ENCODE results near the gene PCYT1A. TPM values are rescaled to one million over a fixed set of nuclear protein-coding genes. Genes with fewer than 3 reads are reported as not detected.

PCYT1A gene
- polyA plus RNA-seq, 1 donor (not counting 4 experiments of a cell fraction or from before 2014, with no cell fraction given): 108 TPM

- no peaks in the 10 kb centered on the region for H3K36me3 ChIP-seq (ENCODE audit: control insufficient read depth in 2 of 2, extremely low read depth in 1 of 2, insufficient read depth in 2 of 2, low read length in 2 of 2)
- peaks cover 15% of the 10 kb centered on the region for H3K4me1 ChIP-seq (ENCODE audit: control insufficient read depth, extremely low read depth, insufficient read depth, low read length)
- no peak overlapping the region for H3K4me2 ChIP-seq (ENCODE audit: control insufficient read depth, extremely low read depth, insufficient read depth, low read depth, low read length)
- no peaks in the 10 kb centered on the region for H3K9me1 ChIP-seq (ENCODE audit: control insufficient read depth, extremely low read depth, insufficient read depth, low read length)
- no peaks in the 10 kb centered on the region for H4K20me1 ChIP-seq (ENCODE audit: control insufficient read depth, extremely low read depth, insufficient read depth, low read length)
- no peak overlapping the region for H3K9ac ChIP-seq (ENCODE audit: control insufficient read depth, extremely low read depth, insufficient read depth, low read length)
- H3K79me2 ChIP-seq (ENCODE audit: control insufficient read depth, insufficient read depth, low read length): no peaks in the 10 kb centered on the region
- no peaks in the 10 kb centered on the region for H3K9me3 ChIP-seq (ENCODE audit: control insufficient read depth, low read depth, low read length)
- dilution Hi-C loops (cut with MboI; ENCODE audit: extremely low pct_ligation_motif_present, low sequenced_read_pairs): no loop called here
- H3K4me3 ChIP-seq (ENCODE audit: control insufficient read depth in 2 of 3, extremely low read depth in 1 of 3, insufficient read depth in 2 of 3, low read depth in 1 of 3, low read length in 3 of 3): no peak overlapping the region
- no peak overlapping the region for H3K27ac ChIP-seq (ENCODE audit: control insufficient read depth, insufficient read depth, low read length)
- H3K27me3 ChIP-seq (ENCODE audit: control insufficient read depth, extremely low read depth, insufficient read depth, low read length): no peaks in the 10 kb centered on the region
- no peak overlapping the region for H2AFZ ChIP-seq (ENCODE audit: control insufficient read depth, low read length)
- DNase-seq (ENCODE audit: low read depth, low spot score): no peak
- TF ChIP-seq CTCF (optimal IDR thresholded peaks at IDR 0.05 in 1 of 3, IDR thresholded peaks at IDR 0.05 in 1 of 3, conservative IDR thresholded peaks at IDR 0.05 in 1 of 3; ENCODE audit: extremely low read depth in 1 of 3, insufficient read depth in 2 of 3, low read length in 3 of 3) (no peak), EZH2 (IDR thresholded peaks at IDR 0.05; ENCODE audit: low read length) (no peak)
- no peak for FAIRE-seq
These were observed 106.4 kb downstream of the PCYT1A start for GRCh38 chr3:196181127-196181546.

GRCh38 chr3:196180346-196180745, 107.2 kb downstream of the PCYT1A start:
- dilution Hi-C loops (cut with MboI; ENCODE audit: extremely low pct_ligation_motif_present, low sequenced_read_pairs): no loop called here
- TF ChIP-seq EZH2 (IDR thresholded peaks at IDR 0.05; ENCODE audit: low read length) (no peak), CTCF (optimal IDR thresholded peaks at IDR 0.05 in 1 of 3, IDR thresholded peaks at IDR 0.05 in 1 of 3, conservative IDR thresholded peaks at IDR 0.05 in 1 of 3; ENCODE audit: extremely low read depth in 1 of 3, insufficient read depth in 2 of 3, low read length in 3 of 3) (no peak)
- no peaks in the 10 kb centered on the region for H3K36me3 ChIP-seq (ENCODE audit: control insufficient read depth in 2 of 2, extremely low read depth in 1 of 2, insufficient read depth in 2 of 2, low read length in 2 of 2)
- no peaks in the 10 kb centered on the region for H3K9me3 ChIP-seq (ENCODE audit: control insufficient read depth, low read depth, low read length)
- no peak overlapping the region for H2AFZ ChIP-seq (ENCODE audit: control insufficient read depth, low read length)
- no peaks in the 10 kb centered on the region for H3K27me3 ChIP-seq (ENCODE audit: control insufficient read depth, extremely low read depth, insufficient read depth, low read length)
- H3K79me2 ChIP-seq (ENCODE audit: control insufficient read depth, insufficient read depth, low read length): no peaks in the 10 kb centered on the region
- DNase-seq (ENCODE audit: low read depth, low spot score): no peak
- H3K9me1 ChIP-seq (ENCODE audit: control insufficient read depth, extremely low read depth, insufficient read depth, low read length): no peaks in the 10 kb centered on the region
- H4K20me1 ChIP-seq (ENCODE audit: control insufficient read depth, extremely low read depth, insufficient read depth, low read length): no peaks in the 10 kb centered on the region
- H3K4me2 ChIP-seq (ENCODE audit: control insufficient read depth, extremely low read depth, insufficient read depth, low read depth, low read length): no peak overlapping the region
- H3K4me1 ChIP-seq (ENCODE audit: control insufficient read depth, extremely low read depth, insufficient read depth, low read length): peaks cover 15% of the 10 kb centered on the region
- no peak overlapping the region for H3K4me3 ChIP-seq (ENCODE audit: control insufficient read depth in 2 of 3, extremely low read depth in 1 of 3, insufficient read depth in 2 of 3, low read depth in 1 of 3, low read length in 3 of 3)
- no peak for FAIRE-seq
- H3K9ac ChIP-seq (ENCODE audit: control insufficient read depth, extremely low read depth, insufficient read depth, low read length): no peak overlapping the region
- H3K27ac ChIP-seq (ENCODE audit: control insufficient read depth, insufficient read depth, low read length): no peak overlapping the region

Small RNA genes within 50 kb of the gene (small RNA-seq; reads per million reads assigned to genes)
- gene AC069257.2 (ENCODE audit: insufficient read length in 3 of 3, low read depth in 3 of 3, low replicate concordance in 1 of 3): 0 reads per million in 3 experiments
- 0 reads per million in 3 experiments for gene RF00019 (ENCODE audit: insufficient read length in 3 of 3, low read depth in 3 of 3, low replicate concordance in 1 of 3)

Other genes with a start within 250 kb of the PCYT1A start
- gene TFRC, start 205.6 kb downstream of the PCYT1A start, polyA plus RNA-seq: 57.2 to 125 TPM (median 109 TPM) in 3 replicates
- not detected in 3 replicates for gene ZDHHC19, start 76.3 kb downstream of the PCYT1A start, polyA plus RNA-seq
- not detected in 3 replicates for gene SLC51A, start 71.2 kb downstream of the PCYT1A start, polyA plus RNA-seq
- 24.5 to 40.0 TPM (median 31.1 TPM) in 3 replicates for gene DYNLT2B, start 30.5 kb upstream of the PCYT1A start, polyA plus RNA-seq
- 2.3 to 4.0 TPM (median 3.7 TPM) in 3 replicates for gene TM4SF19, start 50.7 kb upstream of the PCYT1A start, polyA plus RNA-seq
- gene UBXN7, start 144.7 kb upstream of the PCYT1A start, polyA plus RNA-seq: 13.7 to 22.6 TPM (median 19.7 TPM) in 3 replicates
- 3.4 to 7.2 TPM (median 4.2 TPM) in 3 replicates for gene RNF168, start 216.0 kb upstream of the PCYT1A start, polyA plus RNA-seq
- not detected in 3 replicates for gene SMCO1, start 227.6 kb upstream of the PCYT1A start, polyA plus RNA-seq

Data from keratinocyte (primary cell).